Measurements from ENCODE around the gene SETD3. TPM values are rescaled to one million over a fixed set of nuclear protein-coding genes. Genes with fewer than 3 reads are reported as not detected.

The SETD3 gene
- total RNA-seq, 1 donor from 2014 or later: 46.0 TPM

GRCh38 chr14:99497894-99498293 lies 17.2 kb upstream of the SETD3 start:
- Mint-ChIP-seq H3K4me3 (ENCODE audit: low read depth) (no peak overlapping the region), H3K9me3 (ENCODE audit: low read depth) (no peaks in the 10 kb centered on the region), H3K27me3 (no peaks in the 10 kb centered on the region), H3K27ac (peak overlapping the region; percentile 67), H3K36me3 (ENCODE audit: insufficient read depth) (peaks cover 14% of the 10 kb centered on the region), H3K4me1 (ENCODE audit: low read depth) (peaks cover 6% of the 10 kb centered on the region)
- no peak for DNase-seq (ENCODE audit: low spot score, unreplicated experiment)
- TF ChIP-seq CTCF (IDR thresholded peaks at IDR 0.05; ENCODE audit: unreplicated experiment): no peak

GRCh38 chr14:99497341-99497740 lies 16.7 kb upstream of the SETD3 start:
- H3K4me1 Mint-ChIP-seq (ENCODE audit: low read depth): peaks cover 6% of the 10 kb centered on the region
- TF ChIP-seq CTCF (IDR thresholded peaks at IDR 0.05; ENCODE audit: unreplicated experiment): no peak
- H3K27ac Mint-ChIP-seq: no peak overlapping the region
- H3K9me3 Mint-ChIP-seq (ENCODE audit: low read depth): no peaks in the 10 kb centered on the region
- no peak for DNase-seq (ENCODE audit: low spot score, unreplicated experiment)
- peaks cover 14% of the 10 kb centered on the region for H3K36me3 Mint-ChIP-seq (ENCODE audit: insufficient read depth)
- H3K27me3 Mint-ChIP-seq: no peaks in the 10 kb centered on the region
- no peak overlapping the region for H3K4me3 Mint-ChIP-seq (ENCODE audit: low read depth)

- no peaks in the 10 kb centered on the region for H3K36me3 Mint-ChIP-seq (ENCODE audit: insufficient read depth)
- H3K27ac Mint-ChIP-seq: no peak overlapping the region
- DNase-seq (ENCODE audit: low spot score, unreplicated experiment): no peak
- no peak overlapping the region for H3K4me3 Mint-ChIP-seq (ENCODE audit: low read depth)
- TF ChIP-seq CTCF (IDR thresholded peaks at IDR 0.05; ENCODE audit: unreplicated experiment): no peak
- no peaks in the 10 kb centered on the region for H3K27me3 Mint-ChIP-seq
- H3K9me3 Mint-ChIP-seq (ENCODE audit: low read depth): no peaks in the 10 kb centered on the region
- H3K4me1 Mint-ChIP-seq (ENCODE audit: low read depth): peaks cover 29% of the 10 kb centered on the region
Measured at GRCh38 chr14:99484106-99484505, 3.4 kb upstream of the SETD3 start.

- peaks cover 40% of the 10 kb centered on the region for H3K4me1 Mint-ChIP-seq (ENCODE audit: low read depth)
- no peak for TF ChIP-seq CTCF (IDR thresholded peaks at IDR 0.05; ENCODE audit: unreplicated experiment)
- DNase-seq (ENCODE audit: low spot score, unreplicated experiment): no peak
- H3K36me3 Mint-ChIP-seq (ENCODE audit: insufficient read depth): no peaks in the 10 kb centered on the region
- H3K9me3 Mint-ChIP-seq (ENCODE audit: low read depth): no peaks in the 10 kb centered on the region
- peak overlapping the region; percentile 100 for H3K27ac Mint-ChIP-seq
- no peaks in the 10 kb centered on the region for H3K27me3 Mint-ChIP-seq
- H3K4me3 Mint-ChIP-seq (ENCODE audit: low read depth): peak overlapping the region; percentile 99
Measured at GRCh38 chr14:99481745-99482099, 1.1 kb upstream of the SETD3 start.

GRCh38 chr14:99480917-99481744 lies 472 bp upstream of the SETD3 start, which contains the start of gene CCNK:
CCNK (plus strand) TSS chr14:99481409; CDS start chr14:99492678, 11,269 bp downstream.
- peak; percentile 100 for DNase-seq (ENCODE audit: low spot score, unreplicated experiment)
- no peak for TF ChIP-seq CTCF (IDR thresholded peaks at IDR 0.05; ENCODE audit: unreplicated experiment)
- Mint-ChIP-seq H3K27ac (peak within 1 kb of the TSS; percentile 100), H3K27me3 (no peaks in the 10 kb centered on the region), H3K4me3 (ENCODE audit: low read depth) (peak within 1 kb of the TSS; percentile 99), H3K36me3 (ENCODE audit: insufficient read depth) (no peaks in the 10 kb centered on the region), H3K4me1 (ENCODE audit: low read depth) (peaks cover 41% of the 10 kb centered on the region), H3K9me3 (ENCODE audit: low read depth) (no peaks in the 10 kb centered on the region)
